Endothelial cell of umbilical vein (primary cell): ENCODE measurements around the gene OLFML2A. TPM values are rescaled to one million over a fixed set of nuclear protein-coding genes. Genes with fewer than 3 reads are reported as not detected.

Experiments used
- BruUV-seq: library from RNA; stranded (reverse); fragments of 400-500 nt; replicated peaks from 2 replicates; lab custom pipeline; 2021; lab: Mats Ljungman, UMichigan
- CTCF ChIA-PET: fragments of 300-600, 350-600 bp; sonication (Branson Sonifier 250); formaldehyde crosslinking; loops from one replicate; lab custom pipeline; 2021; ENCODE audit warnings: antibody characterized with exemption, inconsistent platforms; lab: Charles Lee
- POLR2A ChIA-PET: fragments of 300-600, 350-600 bp; sonication (Branson Sonifier 250); formaldehyde crosslinking; loops from one replicate; lab custom pipeline; 2021; ENCODE audit warnings: antibody characterized with exemption, inconsistent platforms; lab: Charles Lee
- DNase-seq: peaks from one replicate; pipeline ENCODE4 v3.0.0-alpha.2; 2011; ENCODE audit warnings: low read depth, low spot score
- FAIRE-seq: peaks from 2 replicates; lab custom pipeline; 2011; peaks lifted over from hg19 to GRCh38; lab: Jason Lieb, UNC
- H2AFZ ChIP-seq: 2 replicates; pipeline ENCODE4 v1.6.0; 2012; ENCODE audit warnings: low read depth, low read length, control low read depth, inconsistent platforms
- H3K27ac ChIP-seq: 2 replicates; pipeline ENCODE4 v1.5.1; 2011; ENCODE audit warnings: low read depth, mild to moderate bottlenecking, control low read depth, low read length, moderate library complexity; ENCODE audit not compliant: insufficient read depth
- H3K27me3 ChIP-seq, 2 experiments: 2 replicates each; pipeline versions ENCODE4 v1.6.0 to v1.6.1; 2011; ENCODE audit warnings: low read length in 2 of 2, mixed read lengths in 1 of 2; ENCODE audit not compliant: control insufficient read depth in 2 of 2, insufficient read depth in 2 of 2
- H3K36me3 ChIP-seq, 2 experiments: 2 replicates in 1 of 2; 3 replicates in 1 of 2; pipeline ENCODE4 v1.5.1; 2011; ENCODE audit warnings: low read length in 2 of 2, mild to moderate bottlenecking in 1 of 2, moderate library complexity in 1 of 2; ENCODE audit not compliant: control insufficient read depth in 2 of 2, insufficient read depth in 2 of 2; ENCODE audit errors: extremely low read depth in 1 of 2
- H3K4me1 ChIP-seq: 3 replicates; pipeline ENCODE4 v1.5.1; 2011; ENCODE audit warnings: mild to moderate bottlenecking, low read length; ENCODE audit not compliant: control insufficient read depth, insufficient read depth; ENCODE audit errors: extremely low read depth
- H3K4me2 ChIP-seq: 2 replicates; pipeline ENCODE4 v1.6.1; 2011; ENCODE audit warnings: low read length, control low read depth, mixed read lengths; ENCODE audit not compliant: insufficient read depth
- H3K4me3 ChIP-seq, 3 experiments: fragments of 200-600 bp in 1 of 3; sonication (generic), shearing (Covaris generic) in 1 of 3; replicated peaks in 1 of 3; 2 replicates each; pipeline ENCODE4 v1.5.1; 2011 to 2016; ENCODE audit warnings: control low read depth in 3 of 3, low read length in 3 of 3, mild to moderate bottlenecking in 2 of 3, inconsistent platforms in 1 of 3, low read depth in 1 of 3, moderate library complexity in 1 of 3; ENCODE audit not compliant: insufficient read depth in 1 of 3
- H3K79me2 ChIP-seq: 2 replicates; pipeline ENCODE4 v1.6.0; 2012; ENCODE audit warnings: low read length, inconsistent platforms; ENCODE audit not compliant: control insufficient read depth, insufficient read depth
- H3K9ac ChIP-seq: replicated peaks from 2 replicates; pipeline ENCODE3; 2011; ENCODE audit warnings: low read length, control low read depth; ENCODE audit not compliant: insufficient read depth; ENCODE audit errors: extremely low read depth
- H3K9me1 ChIP-seq: replicated peaks from 3 replicates; pipeline ENCODE4 v1.6.0; 2011; ENCODE audit warnings: mild to moderate bottlenecking, low read length; ENCODE audit not compliant: control insufficient read depth, insufficient read depth; ENCODE audit errors: extremely low read depth
- H3K9me3 ChIP-seq: replicated peaks from 2 replicates; pipeline ENCODE4 v1.5.1; 2012; ENCODE audit warnings: low read length, inconsistent platforms; ENCODE audit not compliant: control insufficient read depth, insufficient read depth
- H4K20me1 ChIP-seq: replicated peaks from 2 replicates; pipeline ENCODE3; 2011; ENCODE audit warnings: mild to moderate bottlenecking, low read length; ENCODE audit not compliant: control insufficient read depth, insufficient read depth; ENCODE audit errors: extremely low read depth
- CTCF ChIP-seq, 2 donors: IDR thresholded peaks; 1 replicate in 1 of 2; 2 replicates in 1 of 2; pipeline ENCODE4 v1.5.1; 2011; ENCODE audit warnings: low read length in 2 of 2, mild to moderate bottlenecking in 2 of 2, moderate library complexity in 2 of 2, control low read depth in 1 of 2, inconsistent platforms in 1 of 2, low read depth in 1 of 2; ENCODE audit not compliant: insufficient read depth in 1 of 2; ENCODE audit errors: extremely low read depth in 1 of 2
- EZH2 ChIP-seq: IDR thresholded peaks from 2 replicates; pipeline ENCODE4 v1.6.1; 2012; ENCODE audit warnings: borderline replicate concordance, low read depth, mild to moderate bottlenecking, moderate library complexity, low read length, inconsistent platforms; ENCODE audit not compliant: severe bottlenecking
- FOS ChIP-seq: IDR thresholded peaks from 2 replicates; pipeline ENCODE4 v1.6.1; 2011; ENCODE audit warnings: mild to moderate bottlenecking, low read length, moderate library complexity, borderline replicate concordance; ENCODE audit not compliant: insufficient read depth
- GATA2 ChIP-seq: IDR thresholded peaks from 2 replicates; pipeline ENCODE4 v1.7.0; 2011; ENCODE audit warnings: low read depth, mild to moderate bottlenecking, moderate library complexity, mixed read lengths, low read length; ENCODE audit not compliant: insufficient read length, insufficient read depth
- JUN ChIP-seq: IDR thresholded peaks from 2 replicates; pipeline ENCODE4 v1.6.1; 2011; ENCODE audit warnings: borderline replicate concordance, low read depth; ENCODE audit not compliant: insufficient read length, insufficient read depth
- MYC ChIP-seq: IDR thresholded peaks from one replicate; pipeline ENCODE4 v1.6.1; 2011; ENCODE audit warnings: mild to moderate bottlenecking, low read depth, low read length
- POLR2A ChIP-seq: IDR thresholded peaks from 2 replicates; pipeline ENCODE4 v1.6.1; 2012; ENCODE audit warnings: low read depth, mild to moderate bottlenecking, control low read depth, low read length
- POLR2AphosphoS5 ChIP-seq: IDR thresholded peaks from 2 replicates; pipeline ENCODE4 v1.6.1; 2012; ENCODE audit warnings: low read depth, mild to moderate bottlenecking, control low read depth, low read length, moderate library complexity; ENCODE audit not compliant: insufficient read depth
- dilution Hi-C: fragments of 300-500 bp; cut with MboI; formaldehyde crosslinking; loops from one replicate; pipeline ENCODE4 v1.15.0; 2019; ENCODE audit warnings: low sequenced_read_pairs; ENCODE audit not compliant: extremely low pct_ligation_motif_present
- intact Hi-C: fragments of 100-400 bp; cut with micrococcal nuclease; formaldehyde crosslinking; loops from one replicate; pipeline ENCODE4 v1.10.0; 2022
- polyA plus RNA-seq, 4 experiments: library from polyadenylated mRNA; depleted of rRNA in 3 of 4; stranded (reverse) in 3 of 4; unstranded in 1 of 4; fragments of >200 nt; gene quantifications; 2 replicates each; pipeline versions ENCODE4 v1.2.1 to v1.2.3, GENCODE V29; 2011 to 2012; ENCODE audit warnings: missing spikeins in 1 of 4
- total RNA-seq: library from RNA; stranded (reverse); gene quantifications from 2 replicates; pipeline ENCODE4 v1.2.3, GENCODE V29; 2021

OLFML2A gene
- total and polyA plus RNA-seq, 2 donors (not counting 3 experiments of a cell fraction or from before 2014, with no cell fraction given): 0.92 to 1.1 TPM

- DNase-seq (no peak), FAIRE-seq (no peak)
- Histone ChIP-seq H3K27me3 (peaks cover 0 to 3% of the 10 kb centered on the region in 2 experiments), H3K9ac (no peak overlapping the region), H3K4me3 (no peak overlapping the region), H3K79me2 (no peaks in the 10 kb centered on the region), H4K20me1 (no peaks in the 10 kb centered on the region), H3K4me1 (peaks cover 10% of the 10 kb centered on the region), H3K36me3 (no peaks in the 10 kb centered on the region), H3K27ac (no peak overlapping the region), H3K9me1 (no peaks in the 10 kb centered on the region), H2AFZ (no peak overlapping the region), H3K9me3 (no peaks in the 10 kb centered on the region), H3K4me2 (no peak overlapping the region)
- POLR2A ChIA-PET: interaction anchor here (1.2 kb wide), 2 partner anchors 29 to 52 kb away, joined by 3 to 4 read pairs; partner anchors contain the start of gene RPL35
- intact Hi-C loops (no loop called here), dilution Hi-C loops (no loop called here)
- no TSS peak for BruUV-seq
- CTCF ChIA-PET: interaction anchor here (1.0 to 11.5 kb wide), 6 partner anchors 8 to 67 kb away, joined by 3 to 173 read pairs (median 16); partner anchors contain the start of genes NR6A1, OLFML2A and WDR38
- TF ChIP-seq CTCF (IDR thresholded peaks at IDR 0.05; ENCODE audit: extremely low read depth in 1 of 2, insufficient read depth in 1 of 2, low read depth in 1 of 2, low read length in 2 of 2) (no peak), POLR2A (no peak), GATA2 (no peak), POLR2AphosphoS5 (no peak), MYC (no peak), EZH2 (no peak), FOS (no peak), JUN (no peak)
Observed at GRCh38 chr9:124831642-124832364, 54.9 kb downstream of the OLFML2A start.
